Endothelial cell of umbilical vein (primary cell): ENCODE results near the gene CUX1.
"Not testable (repeated sequence)": the region's sequence is repeated elsewhere in the genome, so short reads cannot be mapped to it uniquely, and the experiment has no call there.

Experiments used
- CTCF ChIP-seq, 2 donors: IDR thresholded peaks; 1 replicate in 1 of 2; 2 replicates in 1 of 2; pipeline ENCODE4 v1.5.1; 2011; ENCODE audit warnings: low read length in 2 of 2, mild to moderate bottlenecking in 2 of 2, moderate library complexity in 2 of 2, control low read depth in 1 of 2, inconsistent platforms in 1 of 2, low read depth in 1 of 2; ENCODE audit not compliant: insufficient read depth in 1 of 2; ENCODE audit errors: extremely low read depth in 1 of 2
- EZH2 ChIP-seq: IDR thresholded peaks from 2 replicates; pipeline ENCODE4 v1.6.1; 2012; ENCODE audit warnings: borderline replicate concordance, low read depth, mild to moderate bottlenecking, moderate library complexity, low read length, inconsistent platforms; ENCODE audit not compliant: severe bottlenecking
- FOS ChIP-seq: IDR thresholded peaks from 2 replicates; pipeline ENCODE4 v1.6.1; 2011; ENCODE audit warnings: mild to moderate bottlenecking, low read length, moderate library complexity, borderline replicate concordance; ENCODE audit not compliant: insufficient read depth
- GATA2 ChIP-seq: IDR thresholded peaks from 2 replicates; pipeline ENCODE4 v1.7.0; 2011; ENCODE audit warnings: low read depth, mild to moderate bottlenecking, moderate library complexity, mixed read lengths, low read length; ENCODE audit not compliant: insufficient read length, insufficient read depth
- MAX ChIP-seq: IDR thresholded peaks from 2 replicates; pipeline ENCODE4 v1.6.1; 2011; ENCODE audit not compliant: insufficient read depth, insufficient read length
- POLR2A ChIP-seq: IDR thresholded peaks from 2 replicates; pipeline ENCODE4 v1.6.1; 2012; ENCODE audit warnings: low read depth, mild to moderate bottlenecking, control low read depth, low read length
- POLR2AphosphoS5 ChIP-seq: IDR thresholded peaks from 2 replicates; pipeline ENCODE4 v1.6.1; 2012; ENCODE audit warnings: low read depth, mild to moderate bottlenecking, control low read depth, low read length, moderate library complexity; ENCODE audit not compliant: insufficient read depth

GRCh38 chr7:102183848-102184247, 366.4 kb downstream of the CUX1 start:
- TF ChIP-seq CTCF (IDR thresholded peaks at IDR 0.05; ENCODE audit: extremely low read depth in 1 of 2, insufficient read depth in 1 of 2, low read depth in 1 of 2, low read length in 2 of 2); POLR2AphosphoS5; FOS; POLR2A; EZH2; MAX; GATA2: not testable (repeated sequence)
